Vagina (tissue), 2 donors: ENCODE measurements around the gene SLC2A10.

ENCODE experiments used
- POLR2A ChIP-seq, 2 donors: fragments of 450-650 bp; IDR thresholded peaks; one replicate each; pipeline ENCODE4 v1.6.1; 2017; ENCODE audit warnings: antibody characterized with exemption in 2 of 2, mild to moderate bottlenecking in 2 of 2, moderate library complexity in 2 of 2
- TF ChIP-seq, protein P1 (sequence below), 3 experiments: fragments of 450-650 bp in 2 of 3; fragments of 200-600 bp in 1 of 3; sonication (generic) in 1 of 3; IDR thresholded peaks; one replicate each; pipeline ENCODE4 v1.5.1; 2017 to 2019; ENCODE audit warnings: antibody characterized with exemption in 3 of 3, mild to moderate bottlenecking in 2 of 3, moderate library complexity in 2 of 3

DNA sequence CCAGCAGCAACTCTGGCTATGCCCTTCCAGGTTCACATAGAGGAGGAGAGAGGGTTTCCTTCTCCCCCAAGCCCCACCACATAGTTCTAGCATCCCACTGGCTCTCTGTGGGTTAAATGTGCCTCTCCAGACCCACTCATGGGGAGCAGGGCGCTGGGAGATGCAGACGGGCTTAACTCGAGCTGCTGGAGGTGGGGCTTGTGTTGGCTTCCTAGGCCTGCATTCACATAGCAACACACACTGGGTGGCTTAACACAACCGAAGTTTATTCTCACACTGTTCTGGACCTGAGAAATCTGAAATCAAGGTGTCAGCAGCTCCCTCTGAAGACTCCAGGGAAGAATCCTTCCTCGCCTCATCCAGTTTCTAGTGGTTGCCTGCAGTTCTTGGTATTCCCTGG lies 33.6 kb downstream of the SLC2A10 start:
- TF ChIP-seq, protein P1, sequence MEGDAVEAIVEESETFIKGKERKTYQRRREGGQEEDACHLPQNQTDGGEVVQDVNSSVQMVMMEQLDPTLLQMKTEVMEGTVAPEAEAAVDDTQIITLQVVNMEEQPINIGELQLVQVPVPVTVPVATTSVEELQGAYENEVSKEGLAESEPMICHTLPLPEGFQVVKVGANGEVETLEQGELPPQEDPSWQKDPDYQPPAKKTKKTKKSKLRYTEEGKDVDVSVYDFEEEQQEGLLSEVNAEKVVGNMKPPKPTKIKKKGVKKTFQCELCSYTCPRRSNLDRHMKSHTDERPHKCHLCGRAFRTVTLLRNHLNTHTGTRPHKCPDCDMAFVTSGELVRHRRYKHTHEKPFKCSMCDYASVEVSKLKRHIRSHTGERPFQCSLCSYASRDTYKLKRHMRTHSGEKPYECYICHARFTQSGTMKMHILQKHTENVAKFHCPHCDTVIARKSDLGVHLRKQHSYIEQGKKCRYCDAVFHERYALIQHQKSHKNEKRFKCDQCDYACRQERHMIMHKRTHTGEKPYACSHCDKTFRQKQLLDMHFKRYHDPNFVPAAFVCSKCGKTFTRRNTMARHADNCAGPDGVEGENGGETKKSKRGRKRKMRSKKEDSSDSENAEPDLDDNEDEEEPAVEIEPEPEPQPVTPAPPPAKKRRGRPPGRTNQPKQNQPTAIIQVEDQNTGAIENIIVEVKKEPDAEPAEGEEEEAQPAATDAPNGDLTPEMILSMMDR (IDR thresholded peaks at IDR 0.05), result no peak
- no peak for TF ChIP-seq POLR2A (IDR thresholded peaks at IDR 0.05)
